Measurements from ENCODE around the gene APOC4. TPM values are rescaled to one million over a fixed set of nuclear protein-coding genes. Genes with fewer than 3 reads are reported as not detected.

Gene APOC4
- total RNA-seq (2022; extraction: Qiagen RNA extraction; ENCODE audit: low read depth): not detected in 5 replicates

GRCh38 chr19:44942067-44942571 is at the start of gene APOC4:
APOC4 (plus strand) TSS chr19:44942237; CDS start chr19:44942278, 41 bp downstream.

GRCh38 chr19:44905437-44906160 is 36.4 kb upstream of the APOC4 start, which contains the start of gene APOE:
APOE (plus strand) TSS chr19:44905796; CDS start chr19:44906625, 829 bp downstream.

GRCh38 chr19:44914433-44915206 is 27.4 kb upstream of the APOC4 start, which contains the start of gene APOC1:
APOC1 (plus strand) TSS chr19:44914608; CDS start chr19:44914892, 284 bp downstream.

GRCh38 chr19:44954649-44955504 is 12.8 kb downstream of the APOC4 start, which contains the start of gene CLPTM1:
CLPTM1 (plus strand) TSS chr19:44955380; CDS start chr19:44955396, 16 bp downstream.

Other genes with a start within 250 kb of the APOC4 start
- gene CEACAM16, start 243.1 kb upstream of the APOC4 start, total RNA-seq (2022; extraction: Qiagen RNA extraction; ENCODE audit: low read depth): 0.14 to 0.30 TPM (median 0.15 TPM) in 3 of 5 replicates, not detected in the others
- 48.8 to 104 TPM (median 82.2 TPM) in 5 replicates for gene BCL3, start 193.5 kb upstream of the APOC4 start, total RNA-seq (2022; extraction: Qiagen RNA extraction; ENCODE audit: low read depth)
- gene CBLC, start 164.3 kb upstream of the APOC4 start, total RNA-seq (2022; extraction: Qiagen RNA extraction; ENCODE audit: low read depth): 0.09 TPM in 1 of 5 replicates, not detected in the others
- gene BCAM, start 133.1 kb upstream of the APOC4 start, total RNA-seq (2022; extraction: Qiagen RNA extraction; ENCODE audit: low read depth): 60.0 to 93.5 TPM (median 80.5 TPM) in 5 replicates
- 74.0 to 90.3 TPM (median 81.2 TPM) in 5 replicates for gene NECTIN2, start 95.9 kb upstream of the APOC4 start, total RNA-seq (2022; extraction: Qiagen RNA extraction; ENCODE audit: low read depth)
- 191 to 268 TPM (median 252 TPM) in 5 replicates for gene TOMM40, start 51.0 kb upstream of the APOC4 start, total RNA-seq (2022; extraction: Qiagen RNA extraction; ENCODE audit: low read depth)
- gene APOE, start 36.4 kb upstream of the APOC4 start, total RNA-seq (2022; extraction: Qiagen RNA extraction; ENCODE audit: low read depth): 10.9 to 21.6 TPM (median 15.6 TPM) in 5 replicates
- 102 to 147 TPM (median 119 TPM) in 5 replicates for gene APOC1, start 27.6 kb upstream of the APOC4 start, total RNA-seq (2022; extraction: Qiagen RNA extraction; ENCODE audit: low read depth)
- not detected in 5 replicates for gene APOC2, start 3.8 kb downstream of the APOC4 start, total RNA-seq (2022; extraction: Qiagen RNA extraction; ENCODE audit: low read depth)
- 128 to 186 TPM (median 177 TPM) in 5 replicates for gene CLPTM1, start 13.1 kb downstream of the APOC4 start, total RNA-seq (2022; extraction: Qiagen RNA extraction; ENCODE audit: low read depth)
- 33.4 to 57.6 TPM (median 51.4 TPM) in 5 replicates for gene RELB, start 59.2 kb downstream of the APOC4 start, total RNA-seq (2022; extraction: Qiagen RNA extraction; ENCODE audit: low read depth)
- gene CLASRP, start 96.8 kb downstream of the APOC4 start, total RNA-seq (2022; extraction: Qiagen RNA extraction; ENCODE audit: low read depth): 45.2 to 77.0 TPM (median 76.3 TPM) in 5 replicates
- gene ZNF296, start 134.2 kb downstream of the APOC4 start, total RNA-seq (2022; extraction: Qiagen RNA extraction; ENCODE audit: low read depth): 6.5 to 11.0 TPM (median 10.4 TPM) in 5 replicates
- 80.4 to 92.3 TPM (median 84.4 TPM) in 5 replicates for gene GEMIN7, start 137.0 kb downstream of the APOC4 start, total RNA-seq (2022; extraction: Qiagen RNA extraction; ENCODE audit: low read depth)
- gene PPP1R37, start 150.9 kb downstream of the APOC4 start, total RNA-seq (2022; extraction: Qiagen RNA extraction; ENCODE audit: low read depth): 20.7 to 33.8 TPM (median 30.5 TPM) in 5 replicates
- 0.08 to 0.13 TPM (median 0.08 TPM) in 5 replicates for gene NKPD1, start 218.7 kb downstream of the APOC4 start, total RNA-seq (2022; extraction: Qiagen RNA extraction; ENCODE audit: low read depth)
- gene TRAPPC6A, start 236.0 kb downstream of the APOC4 start, total RNA-seq (2022; extraction: Qiagen RNA extraction; ENCODE audit: low read depth): 31.7 to 46.6 TPM (median 38.0 TPM) in 5 replicates
- 10.0 to 18.3 TPM (median 14.8 TPM) in 5 replicates for gene BLOC1S3, start 236.5 kb downstream of the APOC4 start, total RNA-seq (2022; extraction: Qiagen RNA extraction; ENCODE audit: low read depth)

All from A549 treated with RU486 at 1 μM for 4 hours (cell line).